ENCODE results near the gene RPS6KA1.
"Not testable (repeated sequence)": the region's sequence is repeated elsewhere in the genome, so short reads cannot be mapped to it uniquely, and the experiment has no call there.

The RPS6KA1 gene

GRCh38 chr1:26556111-26556510 lies 26.6 kb downstream of the RPS6KA1 start:
- no peak for DNase-seq

- no peak for DNase-seq
Measured at GRCh38 chr1:26557008-26557407, 27.4 kb downstream of the RPS6KA1 start.

- no peak for DNase-seq
Measured at GRCh38 chr1:26558685-26559048, 29.1 kb downstream of the RPS6KA1 start.

GRCh38 chr1:26560403-26560780 lies 30.8 kb downstream of the RPS6KA1 start:
- DNase-seq: no peak

- DNase-seq: no peak
Measured at GRCh38 chr1:26570287-26570686, 40.7 kb downstream of the RPS6KA1 start.

- DNase-seq: no peak
Measured at GRCh38 chr1:26571381-26571780, 41.8 kb downstream of the RPS6KA1 start.

- DNase-seq: no peak
Measured at GRCh38 chr1:26574018-26574417, 44.5 kb downstream of the RPS6KA1 start.

- DNase-seq: no peak
Measured at GRCh38 chr1:26574719-26575251, 45.2 kb downstream of the RPS6KA1 start.

GRCh38 chr1:26575348-26575747 lies 45.8 kb downstream of the RPS6KA1 start:
- DNase-seq: no peak

GRCh38 chr1:26578167-26578566 lies 48.6 kb downstream of the RPS6KA1 start:
- DNase-seq: no peak

GRCh38 chr1:26579681-26580111 lies 50.1 kb downstream of the RPS6KA1 start:
- no peak for DNase-seq

- no peak for DNase-seq
Measured at GRCh38 chr1:26580116-26580515, 50.6 kb downstream of the RPS6KA1 start.

- no peak for DNase-seq
Measured at GRCh38 chr1:26581287-26581651, 51.7 kb downstream of the RPS6KA1 start.

GRCh38 chr1:26582053-26582835 lies 52.7 kb downstream of the RPS6KA1 start:
- DNase-seq: no peak

- DNase-seq: no peak
Measured at GRCh38 chr1:26582836-26583460, 53.4 kb downstream of the RPS6KA1 start.

GRCh38 chr1:26583646-26584485 lies 54.3 kb downstream of the RPS6KA1 start:
- DNase-seq: no peak

GRCh38 chr1:26584588-26584987 lies 55.0 kb downstream of the RPS6KA1 start:
- DNase-seq: not testable (repeated sequence)

- no peak for DNase-seq
Measured at GRCh38 chr1:26585471-26585870, 55.9 kb downstream of the RPS6KA1 start.

- DNase-seq: no peak
Measured at GRCh38 chr1:26593385-26593784, 63.8 kb downstream of the RPS6KA1 start.

GRCh38 chr1:26594593-26594992 lies 65.0 kb downstream of the RPS6KA1 start:
- DNase-seq: not testable (repeated sequence)

- peak; percentile 39 for DNase-seq
Measured at GRCh38 chr1:26597629-26598039, 68.1 kb downstream of the RPS6KA1 start.

- no peak for DNase-seq
Measured at GRCh38 chr1:26598890-26599289, 69.3 kb downstream of the RPS6KA1 start.

GRCh38 chr1:26602378-26602959 lies 72.9 kb downstream of the RPS6KA1 start:
- DNase-seq: peak; percentile 48

Data from NCI-H1694 treated with DMSO at 0.1 percent for 48 hours (cell line).